ENCODE results near the gene SPINDOC. TPM values are rescaled to one million over a fixed set of nuclear protein-coding genes. Genes with fewer than 3 reads are reported as not detected.
"Not testable (repeated sequence)": the region's sequence is repeated elsewhere in the genome, so short reads cannot be mapped to it uniquely, and the experiment has no call there.

Gene SPINDOC
- 16.2 and 16.8 TPM in 2 replicates for total RNA-seq
- 19.9 TPM for polyA plus RNA-seq (2012)

GRCh38 chr11:63813035-63813562 lies at the start of gene SPINDOC:
TSS of gene SPINDOC (plus strand) at chr11:63813456. CDS start at chr11:63813687, 231 bp downstream.
- peak; percentile 79 for DNase-seq (ENCODE audit: low read depth)

- no peak for DNase-seq (ENCODE audit: low read depth)
Measured at GRCh38 chr11:63763496-63764339, 49.5 kb upstream of the SPINDOC start.

- no peak for DNase-seq (ENCODE audit: low read depth)
Measured at GRCh38 chr11:63764340-63764678, 48.9 kb upstream of the SPINDOC start.

- no peak for DNase-seq (ENCODE audit: low read depth)
Measured at GRCh38 chr11:63764679-63765647, 48.3 kb upstream of the SPINDOC start.

- DNase-seq (ENCODE audit: low read depth) = no peak
Measured at GRCh38 chr11:63765688-63766241, 47.5 kb upstream of the SPINDOC start.

- DNase-seq (ENCODE audit: low read depth) = no peak
Measured at GRCh38 chr11:63766531-63767235, 46.6 kb upstream of the SPINDOC start.

- DNase-seq (ENCODE audit: low read depth) = no peak
Measured at GRCh38 chr11:63767267-63767564, 46.0 kb upstream of the SPINDOC start.

GRCh38 chr11:63767565-63768236 lies 45.6 kb upstream of the SPINDOC start:
- DNase-seq (ENCODE audit: low read depth) = peak; percentile 75

GRCh38 chr11:63768237-63769041 lies 44.8 kb upstream of the SPINDOC start, which contains the start of gene ZFTA:
TSS of gene ZFTA (minus strand) at chr11:63768775. CDS start at chr11:63768622, 153 bp downstream.
- DNase-seq (ENCODE audit: low read depth) = peak; percentile 74

- peak; percentile 56 for DNase-seq (ENCODE audit: low read depth)
Measured at GRCh38 chr11:63769042-63769713, 44.1 kb upstream of the SPINDOC start.

- peak; percentile 18 for DNase-seq (ENCODE audit: low read depth)
Measured at GRCh38 chr11:63769714-63770455, 43.4 kb upstream of the SPINDOC start.

GRCh38 chr11:63770763-63771162 lies 42.5 kb upstream of the SPINDOC start:
- no peak for DNase-seq (ENCODE audit: low read depth)

- DNase-seq (ENCODE audit: low read depth) = not testable (repeated sequence)
Measured at GRCh38 chr11:63771741-63772318, 41.4 kb upstream of the SPINDOC start.

GRCh38 chr11:63775191-63775590 lies 38.1 kb upstream of the SPINDOC start:
- DNase-seq (ENCODE audit: low read depth) = no peak

GRCh38 chr11:63779039-63779438 lies 34.2 kb upstream of the SPINDOC start:
- peak; percentile 6 for DNase-seq (ENCODE audit: low read depth)

- DNase-seq (ENCODE audit: low read depth) = no peak
Measured at GRCh38 chr11:63782749-63783148, 30.5 kb upstream of the SPINDOC start.

GRCh38 chr11:63783925-63784592 lies 29.2 kb upstream of the SPINDOC start:
- no peak for DNase-seq (ENCODE audit: low read depth)
